Mucosa of descending colon (tissue), 3 donors: ENCODE results near the gene ATRX. TPM values are rescaled to one million over a fixed set of nuclear protein-coding genes. Genes with fewer than 3 reads are reported as not detected.

ENCODE experiments used
- ATAC-seq: fragments of 200-7000 bp; cut with Tn5 transposase; one replicate; pipeline ENCODE4 v1.9.1; 2020; ENCODE audit warnings: mild to moderate bottlenecking, moderate library complexity
- DNase-seq, 3 donors: peaks; one replicate each; pipeline ENCODE4 v3.0.0-alpha.2; 2020
- H3K36me3 ChIP-seq: fragments of 200-600 bp; one replicate; pipeline ENCODE4 v1.8.0; 2021; ENCODE audit warnings: low read depth, mild to moderate bottlenecking
- H3K4me1 ChIP-seq: fragments of 200-600 bp; one replicate; pipeline ENCODE4 v1.8.0; 2021; ENCODE audit warnings: low read depth, mild to moderate bottlenecking
- H3K4me3 ChIP-seq: fragments of 200-600 bp; one replicate; pipeline ENCODE4 v1.8.0; 2021; ENCODE audit warnings: mild to moderate bottlenecking
- H3K9me3 ChIP-seq: fragments of 200-600 bp; one replicate; pipeline ENCODE4 v1.8.0; 2021; ENCODE audit warnings: mild to moderate bottlenecking
- CTCF ChIP-seq: fragments of 200-600 bp; IDR thresholded peaks from one replicate; pipeline ENCODE4 v1.8.0; 2022; ENCODE audit warnings: antibody characterized with exemption, mild to moderate bottlenecking
- intact Hi-C, 2 donors: fragments of 100-400 bp; cut with DNase I in 1 of 2; cut with micrococcal nuclease in 1 of 2; formaldehyde crosslinking; loops; one replicate each; pipeline versions ENCODE4 v1.11.0 to v1.11.1; 2022; cut with DNase I, micrococcal nuclease
- total RNA-seq, 3 donors: library from RNA; stranded (reverse); fragmentation: NEBNext Ultra II Directional in 2 of 3; extraction: Animal tissue kit (Norgen Biotek cat#: 25700) in 2 of 3; gene quantifications; one replicate each; pipeline versions ENCODE4 v1.2.1 to v1.2.4, GENCODE V29; 2021 to 2023
- donor health status: DM: no; HTN: no; CAD: no; lungs with moderate emphysema.
- donor health status: DM: no; HTN: no; CAD: no.
- donor health status: DM: no; HTN: yes; CAD: no.

ATRX gene
- total RNA-seq, 3 donors from 2014 or later: 47.9 to 108 (median 64.1) TPM

- no peak for TF ChIP-seq CTCF
- ATAC-seq (no peak), DNase-seq (no peak)
- Histone ChIP-seq H3K9me3 (no peaks in the 10 kb centered on the region), H3K36me3 (no peaks in the 10 kb centered on the region), H3K4me1 (no peaks in the 10 kb centered on the region), H3K4me3 (no peak overlapping the region)
- intact Hi-C loops: no loop called here
Measured at GRCh38 chrX:77658886-77659285, 127.1 kb downstream of the ATRX start.

GRCh38 chrX:77652095-77652494, 133.9 kb downstream of the ATRX start:
- intact Hi-C loops: no loop called here
- no peak for TF ChIP-seq CTCF
- H3K9me3 ChIP-seq: no peaks in the 10 kb centered on the region
- H3K4me1 ChIP-seq: no peaks in the 10 kb centered on the region
- H3K4me3 ChIP-seq: no peak overlapping the region
- H3K36me3 ChIP-seq: no peaks in the 10 kb centered on the region
- DNase-seq (no peak), ATAC-seq (no peak)

GRCh38 chrX:77640702-77641101, 145.3 kb downstream of the ATRX start:
- intact Hi-C loops: no loop called here
- DNase-seq (no peak), ATAC-seq (no peak)
- H3K36me3 ChIP-seq: no peaks in the 10 kb centered on the region
- TF ChIP-seq CTCF: no peak
- H3K9me3 ChIP-seq: no peaks in the 10 kb centered on the region
- H3K4me1 ChIP-seq: no peaks in the 10 kb centered on the region
- no peak overlapping the region for H3K4me3 ChIP-seq

- ATAC-seq: no peak
Measured at GRCh38 chrX:77639820-77640219, 146.2 kb downstream of the ATRX start.

GRCh38 chrX:77638397-77638796, 147.6 kb downstream of the ATRX start:
- intact Hi-C loops: no loop called here
- ATAC-seq (no peak), DNase-seq (no peak)
- Histone ChIP-seq H3K4me1 (no peaks in the 10 kb centered on the region), H3K36me3 (no peaks in the 10 kb centered on the region), H3K4me3 (no peak overlapping the region), H3K9me3 (no peaks in the 10 kb centered on the region)
- TF ChIP-seq CTCF: no peak

More at GRCh38 chrX:77639820-77640219, 146.2 kb downstream of the ATRX start:
- Histone ChIP-seq H3K4me3 (no peak overlapping the region), H3K9me3 (no peaks in the 10 kb centered on the region), H3K36me3 (no peaks in the 10 kb centered on the region), H3K4me1 (no peaks in the 10 kb centered on the region)
- no peak for TF ChIP-seq CTCF
- intact Hi-C loops: no loop called here
- no peak for DNase-seq

- no peak for TF ChIP-seq CTCF
- no peak overlapping the region for H3K4me3 ChIP-seq
- no peaks in the 10 kb centered on the region for H3K9me3 ChIP-seq
- ATAC-seq (no peak), DNase-seq (no peak)
- no peaks in the 10 kb centered on the region for H3K36me3 ChIP-seq
- intact Hi-C loops: no loop called here
- no peaks in the 10 kb centered on the region for H3K4me1 ChIP-seq
Measured at GRCh38 chrX:77635373-77635772, 150.6 kb downstream of the ATRX start.
